ENCODE results near the gene GOLGA2. TPM values are rescaled to one million over a fixed set of nuclear protein-coding genes. Genes with fewer than 3 reads are reported as not detected.

The GOLGA2 gene
- total and polyA plus RNA-seq, 2 of the 13 experiments (the other 11 are each of a cell fraction or from before 2014, with no cell fraction given): 45.3 to 45.8 TPM

DNA sequence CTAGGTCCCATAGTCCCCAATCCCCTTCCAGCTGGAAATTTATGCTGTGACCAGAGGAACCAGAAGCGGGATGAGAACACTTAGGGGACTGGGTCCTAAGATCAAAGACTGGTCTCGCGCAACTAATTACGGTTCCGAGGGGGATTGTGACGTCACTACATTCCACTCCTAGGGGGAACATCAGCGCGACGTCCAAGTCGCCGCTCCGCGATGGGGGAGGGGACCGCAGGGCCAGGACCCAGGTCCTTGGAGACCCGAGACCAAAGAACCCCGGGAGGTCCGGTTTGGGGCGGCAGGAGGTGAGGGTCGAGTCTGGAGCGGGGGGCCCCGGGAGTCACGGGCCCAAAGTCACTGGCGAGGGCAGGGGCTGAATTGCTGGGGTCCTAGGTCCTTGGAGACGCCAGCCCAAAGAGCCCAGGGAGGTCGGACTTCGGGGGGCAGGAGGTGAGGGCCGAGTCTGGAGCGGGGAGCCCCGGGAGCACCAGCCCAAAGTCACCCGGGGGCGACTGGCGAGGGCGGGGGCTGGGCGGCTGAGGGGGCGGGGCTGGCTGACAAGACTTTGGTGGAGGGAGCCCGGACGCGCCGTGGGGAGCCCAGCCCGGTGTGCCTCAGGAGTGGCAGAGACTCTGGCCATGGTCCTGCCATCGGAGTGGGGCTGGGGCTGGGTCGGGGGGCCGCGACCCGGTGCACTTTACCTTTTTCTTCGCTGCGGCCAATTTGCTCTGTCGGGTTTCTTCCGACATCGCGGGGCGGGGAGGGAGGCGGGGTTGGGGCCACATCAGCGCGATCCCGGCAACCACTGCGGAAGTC is at the start of gene GOLGA2 (continued):
- TF ChIP-seq ZNF766 (CRISPR knock-in tag; IDR thresholded peaks at IDR 0.05; ENCODE audit: borderline replicate concordance) (0 out of 2 replicates have a peak, but pooled peaks have one; percentile 49), ATF1 (CRISPR knock-in tag; IDR thresholded peaks at IDR 0.05) (peak; percentile 77; the same call in 1 of the 2 replicates), YEATS4 (CRISPR knock-in tag; IDR thresholded peaks at IDR 0.05; ENCODE audit: borderline replicate concordance) (peak; percentile 72), ZNF264 (CRISPR knock-in tag; IDR thresholded peaks at IDR 0.05) (0 out of 2 replicates have a peak, but pooled peaks have one; percentile 49), MTERF4 (CRISPR knock-in tag; IDR thresholded peaks at IDR 0.05) (peak; percentile 32; the same call in 1 of the 2 replicates), ZNF788 (CRISPR knock-in tag; IDR thresholded peaks at IDR 0.05; ENCODE audit: borderline replicate concordance) (peak; percentile 19; the same call in 1 of the 2 replicates), SOX6 (IDR thresholded peaks at IDR 0.05) (no peak), SOX6 (CRISPR knock-in tag; IDR thresholded peaks at IDR 0.05) (no peak), JUNB (CRISPR knock-in tag; IDR thresholded peaks at IDR 0.05; ENCODE audit: borderline replicate concordance) (no peak), ZNF558 (CRISPR knock-in tag; IDR thresholded peaks at IDR 0.05; ENCODE audit: borderline replicate concordance) (0 out of 2 replicates have a peak, but pooled peaks have one; percentile 5), ZNF891 (CRISPR knock-in tag; IDR thresholded peaks at IDR 0.05) (0 out of 2 replicates have a peak, but pooled peaks have one; percentile 6), EP300 (IDR thresholded peaks at IDR 0.05; ENCODE audit: low read depth in 2 of 2, low read length in 2 of 2) (0 out of 4 replicates have a peak, but pooled peaks of 1 of the 2 experiments have one; percentile 1), EP300 (CRISPR knock-in tag; IDR thresholded peaks at IDR 0.05; ENCODE audit: borderline replicate concordance) (no peak), TARDBP (CRISPR knock-in tag; IDR thresholded peaks at IDR 0.05) (0 out of 2 replicates have a peak, but pooled peaks have one; percentile 15), POLR2A (IDR thresholded peaks at IDR 0.05; ENCODE audit: insufficient read depth in 1 of 2, low read depth in 2 of 2, low read length in 2 of 2) (0 out of 4 replicates have a peak, but pooled peaks of 1 of the 2 experiments have one; percentile 4), ZSCAN30 (CRISPR knock-in tag; IDR thresholded peaks at IDR 0.05) (no peak)
- TF ChIP-seq, protein P1, sequence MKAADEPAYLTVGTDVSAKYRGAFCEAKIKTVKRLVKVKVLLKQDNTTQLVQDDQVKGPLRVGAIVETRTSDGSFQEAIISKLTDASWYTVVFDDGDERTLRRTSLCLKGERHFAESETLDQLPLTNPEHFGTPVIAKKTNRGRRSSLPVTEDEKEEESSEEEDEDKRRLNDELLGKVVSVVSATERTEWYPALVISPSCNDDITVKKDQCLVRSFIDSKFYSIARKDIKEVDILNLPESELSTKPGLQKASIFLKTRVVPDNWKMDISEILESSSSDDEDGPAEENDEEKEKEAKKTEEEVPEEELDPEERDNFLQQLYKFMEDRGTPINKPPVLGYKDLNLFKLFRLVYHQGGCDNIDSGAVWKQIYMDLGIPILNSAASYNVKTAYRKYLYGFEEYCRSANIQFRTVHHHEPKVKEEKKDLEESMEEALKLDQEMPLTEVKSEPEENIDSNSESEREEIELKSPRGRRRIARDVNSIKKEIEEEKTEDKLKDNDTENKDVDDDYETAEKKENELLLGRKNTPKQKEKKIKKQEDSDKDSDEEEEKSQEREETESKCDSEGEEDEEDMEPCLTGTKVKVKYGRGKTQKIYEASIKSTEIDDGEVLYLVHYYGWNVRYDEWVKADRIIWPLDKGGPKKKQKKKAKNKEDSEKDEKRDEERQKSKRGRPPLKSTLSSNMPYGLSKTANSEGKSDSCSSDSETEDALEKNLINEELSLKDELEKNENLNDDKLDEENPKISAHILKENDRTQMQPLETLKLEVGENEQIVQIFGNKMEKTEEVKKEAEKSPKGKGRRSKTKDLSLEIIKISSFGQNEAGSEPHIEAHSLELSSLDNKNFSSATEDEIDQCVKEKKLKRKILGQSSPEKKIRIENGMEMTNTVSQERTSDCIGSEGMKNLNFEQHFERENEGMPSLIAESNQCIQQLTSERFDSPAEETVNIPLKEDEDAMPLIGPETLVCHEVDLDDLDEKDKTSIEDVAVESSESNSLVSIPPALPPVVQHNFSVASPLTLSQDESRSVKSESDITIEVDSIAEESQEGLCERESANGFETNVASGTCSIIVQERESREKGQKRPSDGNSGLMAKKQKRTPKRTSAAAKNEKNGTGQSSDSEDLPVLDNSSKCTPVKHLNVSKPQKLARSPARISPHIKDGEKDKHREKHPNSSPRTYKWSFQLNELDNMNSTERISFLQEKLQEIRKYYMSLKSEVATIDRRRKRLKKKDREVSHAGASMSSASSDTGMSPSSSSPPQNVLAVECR (CRISPR knock-in tag; IDR thresholded peaks at IDR 0.05; ENCODE audit: borderline replicate concordance): peak; percentile 52; the same call in 1 of the 2 replicates
- TF ChIP-seq, protein P2, sequence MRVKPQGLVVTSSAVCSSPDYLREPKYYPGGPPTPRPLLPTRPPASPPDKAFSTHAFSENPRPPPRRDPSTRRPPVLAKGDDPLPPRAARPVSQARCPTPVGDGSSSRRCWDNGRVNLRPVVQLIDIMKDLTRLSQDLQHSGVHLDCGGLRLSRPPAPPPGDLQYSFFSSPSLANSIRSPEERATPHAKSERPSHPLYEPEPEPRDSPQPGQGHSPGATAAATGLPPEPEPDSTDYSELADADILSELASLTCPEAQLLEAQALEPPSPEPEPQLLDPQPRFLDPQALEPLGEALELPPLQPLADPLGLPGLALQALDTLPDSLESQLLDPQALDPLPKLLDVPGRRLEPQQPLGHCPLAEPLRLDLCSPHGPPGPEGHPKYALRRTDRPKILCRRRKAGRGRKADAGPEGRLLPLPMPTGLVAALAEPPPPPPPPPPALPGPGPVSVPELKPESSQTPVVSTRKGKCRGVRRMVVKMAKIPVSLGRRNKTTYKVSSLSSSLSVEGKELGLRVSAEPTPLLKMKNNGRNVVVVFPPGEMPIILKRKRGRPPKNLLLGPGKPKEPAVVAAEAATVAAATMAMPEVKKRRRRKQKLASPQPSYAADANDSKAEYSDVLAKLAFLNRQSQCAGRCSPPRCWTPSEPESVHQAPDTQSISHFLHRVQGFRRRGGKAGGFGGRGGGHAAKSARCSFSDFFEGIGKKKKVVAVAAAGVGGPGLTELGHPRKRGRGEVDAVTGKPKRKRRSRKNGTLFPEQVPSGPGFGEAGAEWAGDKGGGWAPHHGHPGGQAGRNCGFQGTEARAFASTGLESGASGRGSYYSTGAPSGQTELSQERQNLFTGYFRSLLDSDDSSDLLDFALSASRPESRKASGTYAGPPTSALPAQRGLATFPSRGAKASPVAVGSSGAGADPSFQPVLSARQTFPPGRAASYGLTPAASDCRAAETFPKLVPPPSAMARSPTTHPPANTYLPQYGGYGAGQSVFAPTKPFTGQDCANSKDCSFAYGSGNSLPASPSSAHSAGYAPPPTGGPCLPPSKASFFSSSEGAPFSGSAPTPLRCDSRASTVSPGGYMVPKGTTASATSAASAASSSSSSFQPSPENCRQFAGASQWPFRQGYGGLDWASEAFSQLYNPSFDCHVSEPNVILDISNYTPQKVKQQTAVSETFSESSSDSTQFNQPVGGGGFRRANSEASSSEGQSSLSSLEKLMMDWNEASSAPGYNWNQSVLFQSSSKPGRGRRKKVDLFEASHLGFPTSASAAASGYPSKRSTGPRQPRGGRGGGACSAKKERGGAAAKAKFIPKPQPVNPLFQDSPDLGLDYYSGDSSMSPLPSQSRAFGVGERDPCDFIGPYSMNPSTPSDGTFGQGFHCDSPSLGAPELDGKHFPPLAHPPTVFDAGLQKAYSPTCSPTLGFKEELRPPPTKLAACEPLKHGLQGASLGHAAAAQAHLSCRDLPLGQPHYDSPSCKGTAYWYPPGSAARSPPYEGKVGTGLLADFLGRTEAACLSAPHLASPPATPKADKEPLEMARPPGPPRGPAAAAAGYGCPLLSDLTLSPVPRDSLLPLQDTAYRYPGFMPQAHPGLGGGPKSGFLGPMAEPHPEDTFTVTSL (CRISPR knock-in tag; IDR thresholded peaks at IDR 0.05; ENCODE audit: borderline replicate concordance): 0 out of 2 replicates have a peak, but pooled peaks have one; percentile 27

All from HepG2 (cell line).